ENCODE measurements around the gene SLC41A1.
"Not testable (repeated sequence)": the region's sequence is repeated elsewhere in the genome, so short reads cannot be mapped to it uniquely, and the experiment has no call there.

Gene SLC41A1

DNA sequence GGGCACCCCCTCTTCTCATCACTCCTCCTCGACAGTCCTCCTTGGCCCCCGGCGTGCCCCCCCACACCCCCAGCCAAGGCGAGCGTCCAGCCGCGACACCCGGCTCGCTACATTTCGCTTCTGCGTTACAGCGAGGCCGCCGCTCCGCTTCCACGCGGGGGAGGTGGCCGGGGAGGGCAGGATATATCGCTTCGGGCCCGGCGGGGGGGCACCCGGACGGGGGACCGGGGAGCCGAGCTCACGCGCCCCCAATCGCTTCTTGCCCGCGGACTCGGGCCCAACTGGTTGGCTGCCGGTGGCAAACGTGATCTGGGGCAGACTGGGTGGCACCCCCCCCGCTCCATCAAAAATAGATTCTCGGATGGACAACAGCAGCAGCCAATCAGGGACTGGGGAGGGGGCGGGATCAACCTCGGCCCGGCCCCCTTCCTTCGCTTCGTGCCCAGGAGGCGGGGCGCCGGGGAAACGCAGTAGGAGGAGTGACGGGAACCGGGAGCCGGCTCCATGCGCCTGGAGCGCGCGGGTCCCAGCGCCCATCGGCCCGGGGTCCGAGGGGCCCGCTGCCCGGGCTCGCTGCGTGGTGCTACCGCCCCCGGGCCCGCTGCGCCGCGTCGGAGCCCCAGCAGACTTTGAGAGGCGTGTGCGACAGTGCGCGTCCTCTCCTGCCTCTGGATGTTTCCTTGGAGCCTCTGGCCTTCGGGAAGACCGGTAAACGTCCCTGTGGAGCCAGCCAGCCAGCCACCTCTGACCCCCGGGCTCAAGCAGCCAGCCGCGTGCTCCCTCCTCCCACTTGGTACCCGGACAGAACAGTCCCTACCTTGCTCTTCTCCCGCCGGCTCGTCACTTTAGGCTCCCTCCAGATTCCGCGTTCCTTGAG, at the start of gene SLC41A1:
SLC41A1 (minus strand) TSS at position 321 of the 877 bp plus-strand sequence. CDS start 2,757 bp downstream, outside the sequence.
- FAIRE-seq = no peak

GRCh38 chr1:205861540-205861939, 48.5 kb upstream of the SLC41A1 start:
- no peak for FAIRE-seq

DNA sequence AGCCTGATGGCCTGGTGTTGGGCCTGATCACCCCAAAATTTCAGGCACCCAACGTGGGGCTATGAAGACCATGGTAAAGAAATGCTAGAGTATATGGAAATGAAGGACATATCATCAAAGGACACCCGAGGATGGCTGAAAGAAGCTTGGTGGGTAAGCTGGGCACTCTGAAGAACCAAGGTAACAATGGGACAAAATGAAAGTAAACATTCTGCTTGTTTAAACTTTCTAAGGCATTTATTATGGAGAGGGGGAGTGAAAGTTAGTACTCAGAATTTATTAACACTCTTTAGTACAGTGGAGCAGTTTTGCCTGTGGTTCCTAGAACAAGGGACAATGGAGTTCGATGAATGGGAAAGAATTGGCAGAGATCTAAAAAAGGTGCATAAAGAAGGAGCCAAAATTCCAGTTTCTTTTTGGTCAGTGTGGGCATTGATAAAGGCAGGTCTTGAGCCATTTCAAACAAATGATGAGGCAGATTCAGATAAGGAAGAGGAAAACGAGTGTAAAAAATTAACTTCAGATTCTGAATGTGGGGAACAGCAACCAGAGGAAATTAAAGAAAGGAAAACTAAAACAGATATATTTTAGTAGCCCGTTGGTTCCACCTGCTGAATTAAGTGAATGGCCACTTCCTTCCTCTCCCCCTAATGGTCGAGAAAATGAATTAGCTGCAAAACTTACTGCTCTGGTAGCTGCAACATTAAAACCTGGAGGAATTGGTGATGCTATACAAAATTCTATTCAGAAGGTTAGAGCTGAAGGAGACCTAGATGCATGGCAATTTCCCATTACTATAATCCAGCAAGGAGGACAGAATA, 45.4 kb upstream of the SLC41A1 start:
- FAIRE-seq = no peak

- not testable (repeated sequence) for FAIRE-seq
Observed at GRCh38 chr1:205857501-205857900, 44.5 kb upstream of the SLC41A1 start.

- no peak for FAIRE-seq
Observed at GRCh38 chr1:205856433-205856832, 43.4 kb upstream of the SLC41A1 start.

GRCh38 chr1:205852969-205853368, 40.0 kb upstream of the SLC41A1 start:
- FAIRE-seq = no peak

GRCh38 chr1:205851993-205852392, 39.0 kb upstream of the SLC41A1 start:
- no peak for FAIRE-seq

DNA sequence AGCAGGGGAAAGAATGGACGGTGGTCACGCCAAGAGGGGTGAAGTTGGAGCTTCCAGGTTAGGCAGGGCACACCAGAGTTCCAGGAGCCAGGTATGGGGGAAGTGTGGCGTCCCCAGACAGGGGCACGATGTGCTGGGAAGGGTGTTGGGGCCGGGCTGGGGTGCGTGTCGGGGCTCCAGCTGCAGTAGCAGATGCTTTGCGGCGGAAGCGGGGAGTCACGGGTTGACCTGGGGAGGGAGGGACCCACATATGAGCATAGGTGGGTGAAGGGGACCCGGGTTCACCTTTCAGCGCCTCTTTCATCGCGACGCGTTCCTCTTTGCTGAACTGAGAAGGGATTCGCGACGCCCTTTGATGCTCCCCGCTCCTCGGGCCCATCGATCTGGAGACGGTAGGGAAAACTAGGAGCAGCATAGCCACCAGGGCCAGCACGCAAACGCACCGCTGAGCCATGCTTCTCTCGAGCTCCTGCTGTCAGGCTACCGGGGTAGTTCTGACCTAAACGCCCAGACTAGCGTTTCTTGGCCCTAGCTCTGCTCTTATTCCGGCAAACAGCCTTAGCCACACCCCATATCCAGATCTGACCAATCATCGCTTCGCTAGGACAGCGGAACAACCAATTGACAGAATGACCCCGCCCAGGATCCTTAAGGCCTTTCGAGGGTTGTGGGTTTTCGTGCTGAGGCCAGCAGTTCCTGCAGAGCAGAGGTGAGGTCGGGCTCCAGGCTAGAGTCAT, 36.8 kb upstream of the SLC41A1 start, which contains the start of gene PM20D1:
PM20D1 (minus strand) TSS at position 514 of the 737 bp plus-strand sequence; CDS start at position 454, 60 bp downstream.
- FAIRE-seq = no peak

GRCh38 chr1:205843036-205843859, 30.2 kb upstream of the SLC41A1 start:
- no peak for FAIRE-seq

DNA sequence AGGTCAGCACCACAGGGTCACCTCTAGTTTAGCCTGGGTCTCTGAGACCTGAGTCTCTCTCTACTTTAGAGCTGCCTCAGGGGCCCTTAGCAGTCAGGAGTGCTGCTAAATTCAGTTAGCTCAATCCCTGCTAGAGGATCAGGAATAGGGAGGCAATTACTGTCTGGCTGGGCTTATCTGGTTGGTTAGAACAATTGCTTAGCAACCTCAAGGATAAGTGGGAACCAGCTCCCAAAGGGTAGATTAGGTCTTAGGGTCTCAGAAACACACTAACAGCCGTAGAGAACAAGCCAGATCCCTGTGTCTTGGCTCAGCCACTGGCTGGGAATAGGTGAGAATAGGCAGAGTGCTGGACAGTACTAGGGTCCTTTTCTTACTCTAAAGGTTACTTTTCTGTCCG, 29.2 kb upstream of the SLC41A1 start:
- FAIRE-seq = no peak

DNA sequence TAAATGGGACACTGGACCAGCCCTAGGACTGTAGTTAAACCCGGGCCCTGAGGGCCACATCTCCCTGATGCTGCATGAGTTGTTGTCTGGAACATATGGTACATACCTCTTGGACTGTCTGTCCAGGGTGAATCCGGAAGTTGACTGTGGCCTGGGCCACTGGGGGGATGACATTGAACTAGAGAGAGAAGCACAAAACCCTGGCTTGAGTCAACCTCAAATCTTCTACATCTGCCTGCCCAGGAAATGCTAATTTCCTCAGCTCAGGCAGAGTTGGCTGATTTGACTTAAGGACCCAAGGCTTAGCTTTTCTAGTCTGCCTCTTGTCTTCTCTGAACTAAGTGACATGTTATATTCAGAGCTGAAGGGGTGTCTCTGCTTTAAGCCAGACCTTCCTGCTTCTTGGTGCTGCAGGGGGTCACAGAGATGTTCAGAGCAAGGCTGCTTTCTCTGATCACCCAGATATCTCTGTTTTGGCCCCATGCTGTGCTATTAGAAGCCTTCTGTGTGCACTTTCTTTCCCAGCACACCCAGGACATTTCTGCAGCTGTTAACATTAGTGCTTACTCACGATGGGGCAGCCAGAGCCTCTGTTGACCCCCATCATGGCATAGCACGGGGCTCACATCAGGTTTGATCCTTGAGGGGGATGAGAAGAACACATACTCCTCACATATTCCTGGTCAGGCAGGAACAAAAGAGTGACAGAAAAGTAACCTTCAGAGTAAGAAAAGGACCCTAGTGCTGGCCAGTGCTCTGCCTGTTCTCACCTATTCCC, 27.3 kb upstream of the SLC41A1 start:
- no peak for FAIRE-seq

- FAIRE-seq = no peak
Observed at GRCh38 chr1:205837382-205837970, 24.5 kb upstream of the SLC41A1 start.

- no peak for FAIRE-seq
Observed at GRCh38 chr1:205834751-205835150, 21.8 kb upstream of the SLC41A1 start.

GRCh38 chr1:205832326-205832751, 19.3 kb upstream of the SLC41A1 start:
- no peak for FAIRE-seq

DNA sequence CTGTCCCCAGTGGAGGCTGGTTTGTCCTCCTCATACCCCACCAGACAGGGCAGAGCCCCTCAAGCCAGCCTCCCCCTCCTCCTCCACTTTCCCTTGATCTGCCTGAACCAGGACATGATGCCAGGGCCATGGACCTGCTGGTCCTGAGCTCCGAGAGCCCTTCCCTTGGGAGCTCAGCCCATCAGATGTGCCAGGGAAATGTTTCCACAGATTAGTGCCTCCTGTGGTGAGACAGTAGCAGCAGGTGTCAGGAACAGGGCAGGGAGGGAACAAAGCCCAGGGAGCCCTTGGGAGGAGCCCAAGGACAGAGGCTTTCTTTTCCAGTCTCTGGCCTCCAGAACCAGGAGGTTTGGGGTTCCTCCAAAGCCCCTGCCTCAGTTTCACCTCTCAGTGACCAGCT, 14.6 kb upstream of the SLC41A1 start:
- no peak for FAIRE-seq

- no peak for FAIRE-seq
Observed at GRCh38 chr1:205826995-205827394, 14.0 kb upstream of the SLC41A1 start.

- no peak for FAIRE-seq
Observed at GRCh38 chr1:205826016-205826806, 13.2 kb upstream of the SLC41A1 start.

DNA sequence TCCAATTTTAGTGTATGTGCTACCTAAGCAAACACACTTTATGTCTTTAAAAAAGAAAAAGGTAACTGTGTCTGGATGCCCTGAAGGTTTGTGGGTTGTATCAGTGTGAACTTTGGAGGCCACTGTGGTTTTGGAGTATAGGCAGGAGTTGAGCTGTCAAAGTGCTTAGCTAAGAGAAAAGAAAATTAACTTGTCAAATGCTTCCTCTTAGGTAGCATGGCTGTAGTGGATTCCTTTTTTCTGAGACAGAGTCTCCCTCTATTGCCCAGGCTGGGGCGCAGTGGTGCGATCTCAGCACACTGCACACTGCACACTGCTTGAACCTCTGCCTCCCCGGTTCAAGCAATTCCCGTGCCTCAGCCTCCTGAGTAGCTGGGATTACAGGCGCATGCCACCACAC, 11.2 kb upstream of the SLC41A1 start:
- no peak for FAIRE-seq

DNA sequence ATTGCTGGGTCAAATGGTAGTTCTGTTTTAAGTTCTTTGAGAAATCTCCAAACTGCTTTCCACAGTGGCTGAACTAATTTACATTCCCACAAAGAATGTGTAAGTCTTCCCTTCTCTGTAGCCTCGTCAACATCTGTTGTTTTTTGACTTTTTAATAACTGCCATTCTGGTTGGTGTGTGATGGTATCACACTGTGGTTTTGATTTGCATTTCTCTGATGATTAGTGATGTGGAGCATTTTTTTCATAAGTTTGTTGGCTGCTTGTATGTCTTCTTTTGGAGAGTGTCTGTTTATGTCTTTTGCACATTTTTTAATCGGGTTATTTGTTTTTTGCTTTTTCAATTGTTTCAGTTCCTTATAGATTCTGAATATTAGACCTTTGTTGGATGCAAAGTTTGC, 10.3 kb upstream of the SLC41A1 start:
- FAIRE-seq = not testable (repeated sequence)

- FAIRE-seq = no peak
Observed at GRCh38 chr1:205822397-205822796, 9.4 kb upstream of the SLC41A1 start.
